A549 (cell line): ENCODE data around the gene TP53BP2. TPM values are rescaled to one million over a fixed set of nuclear protein-coding genes. Genes with fewer than 3 reads are reported as not detected.

Source experiments
- ATAC-seq, 2 experiments: fragments of 200-7000 bp in 1 of 2; fragments of >200 bp in 1 of 2; cut with Nextera tagmentation in 1 of 2; cut with Tn5 transposase in 1 of 2; 3 replicates each; pipeline versions ENCODE4 v1.8.0 to v1.9.1; 2018 to 2020; ENCODE audit warnings: mild to moderate bottlenecking in 1 of 2, moderate library complexity in 1 of 2
- CTCF ChIA-PET: fragments of 300-600 bp; sonication (Branson Sonifier 250); formaldehyde crosslinking; extraction: SDS; loops from one replicate; lab custom pipeline; 2021; ENCODE audit warnings: antibody characterized with exemption, inconsistent platforms; lab: Yijun Ruan, JAX
- POLR2A ChIA-PET: fragments of 350-600 bp; formaldehyde crosslinking; extraction: SDS; loops from one replicate; lab custom pipeline; 2021; ENCODE audit warnings: antibody characterized with exemption, inconsistent platforms; lab: Yijun Ruan, JAX
- DNase-seq, 2 experiments: peaks; one replicate each; pipeline versions ENCODE4 v3.0.0 to v3.0.0-alpha.2; 2011 to 2016; ENCODE audit warnings: low read depth in 1 of 2, low spot score in 1 of 2
- FAIRE-seq: peaks from 2 replicates; lab custom pipeline; 2011; peaks lifted over from hg19 to GRCh38; lab: Jason Lieb, UNC
- H3K27ac ChIP-seq, 2 experiments: fragments of >200 bp; sonication (Bioruptor Twin); formaldehyde crosslinking; 3 replicates each; pipeline ENCODE4 v1.5.1; 2016 to 2017
- H3K4me1 ChIP-seq: fragments of >200 bp; sonication (Bioruptor Twin); formaldehyde crosslinking; 3 replicates; pipeline ENCODE4 v1.6.1; 2016
- H3K4me2 ChIP-seq: fragments of >200 bp; sonication (Bioruptor Twin); formaldehyde crosslinking; 3 replicates; pipeline ENCODE4 v1.6.1; 2016
- H3K4me3 ChIP-seq: fragments of >200 bp; sonication (Bioruptor Twin); formaldehyde crosslinking; 3 replicates; pipeline ENCODE4 v1.5.1; 2016
- H3K9me3 ChIP-seq: fragments of >200 bp; sonication (Bioruptor Twin); formaldehyde crosslinking; 3 replicates; pipeline ENCODE4 v1.6.1; 2016
- CBX2 ChIP-seq: fragments of 200-600 bp; sonication (generic); IDR thresholded peaks from 2 replicates; pipeline ENCODE4 v1.6.1; 2016; ENCODE audit warnings: low read depth, mild to moderate bottlenecking, borderline replicate concordance
- CHD2 ChIP-seq: fragments of 150-350 bp; IDR thresholded peaks from 2 replicates; pipeline ENCODE4 v1.6.1; 2014; ENCODE audit warnings: low read length; ENCODE audit not compliant: partially characterized antibody
- FOSL2 ChIP-seq, 2 experiments: fragments of 450-650 bp in 1 of 2; fragments of >200 bp in 1 of 2; sonication (Bioruptor Twin) in 1 of 2; formaldehyde crosslinking; IDR thresholded peaks; 2 replicates each; pipeline versions ENCODE4 v1.5.0 to v1.6.1; 2016 to 2020; ENCODE audit warnings: mild to moderate bottlenecking in 1 of 2, moderate library complexity in 1 of 2
- FOXS1 ChIP-seq: fragments of 250-450 bp; sonication (Bioruptor Pico); IDR thresholded peaks from 2 replicates; pipeline ENCODE4 v1.5.0; 2020; ENCODE audit warnings: mild to moderate bottlenecking, moderate library complexity
- GATA3 ChIP-seq: IDR thresholded peaks from 2 replicates; pipeline ENCODE4 v1.6.1; 2012; ENCODE audit warnings: borderline replicate concordance
- MAZ ChIP-seq: fragments of 150-350 bp; IDR thresholded peaks from 2 replicates; pipeline ENCODE4 v1.6.1; 2014; ENCODE audit warnings: antibody characterized with exemption, low read depth, low read length, borderline replicate concordance
- NPAS2 ChIP-seq: fragments of 250-450 bp; sonication (Bioruptor Pico); IDR thresholded peaks from 2 replicates; pipeline ENCODE4 v1.8.0; 2022; ENCODE audit warnings: mild to moderate bottlenecking, moderate library complexity, borderline replicate concordance
- NR3C1 ChIP-seq: fragments of >200 bp; sonication (Bioruptor Twin); formaldehyde crosslinking; IDR thresholded peaks from 3 replicates; pipeline ENCODE4 v1.6.1; 2017
- POLR2A ChIP-seq: IDR thresholded peaks from 2 replicates; pipeline ENCODE4 v1.6.1; 2012; ENCODE audit warnings: mild to moderate bottlenecking, low read length
- SMC3 ChIP-seq: fragments of >200 bp; sonication (Bioruptor Twin); formaldehyde crosslinking; IDR thresholded peaks from 3 replicates; pipeline ENCODE4 v1.6.1; 2018; ENCODE audit warnings: inconsistent platforms
- TFCP2L1 ChIP-seq: fragments of 250-450 bp; sonication (Bioruptor Pico); IDR thresholded peaks from 2 replicates; pipeline ENCODE4 v1.5.0; 2021; ENCODE audit warnings: mild to moderate bottlenecking
- USF2 ChIP-seq: fragments of 450-650 bp; IDR thresholded peaks from 2 replicates; pipeline ENCODE4 v1.6.1; 2014; ENCODE audit warnings: antibody characterized with exemption
- ZFP36 ChIP-seq: fragments of 450-650 bp; IDR thresholded peaks from 2 replicates; pipeline ENCODE4 v1.6.1; 2014; ENCODE audit warnings: borderline replicate concordance; ENCODE audit not compliant: partially characterized antibody
- WGBS: methylation state at CpG from one replicate; pipeline ENCODE4 v1.1.6; 2017; ENCODE audit errors: missing lambda C conversion rate; 5-methylcytosine and 5-hydroxymethylcytosine counted together
- polyA plus RNA-seq, 4 experiments: library from polyadenylated mRNA; depleted of rRNA in 3 of 4; stranded (reverse); fragments of >200 nt; fragmentation: RNase III in 1 of 4; extraction: RNeasy Plus Mini Kit Qiagen cat#74134 plus additional on column Dnase treatment in 1 of 4; gene quantifications; 2 replicates in 3 of 4; 3 replicates in 1 of 4; pipeline ENCODE4 v1.2.3, GENCODE V29; 2011 to 2017
- TF ChIP-seq, protein P1 (sequence below): fragments of >200 bp; sonication (Bioruptor Twin); formaldehyde crosslinking; IDR thresholded peaks from 2 replicates; pipeline ENCODE4 v1.6.1; 2016
- TF ChIP-seq, protein P2 (sequence below): fragments of >200 bp; sonication (Bioruptor Twin); formaldehyde crosslinking; IDR thresholded peaks from 3 replicates; pipeline ENCODE4 v1.6.1; 2016
- TF ChIP-seq, protein P3 (sequence below): fragments of 250-450 bp; sonication (Bioruptor Pico); IDR thresholded peaks from 2 replicates; pipeline ENCODE4 v1.5.0; 2021; ENCODE audit warnings: mild to moderate bottlenecking, moderate library complexity, borderline replicate concordance
- TF ChIP-seq, protein P4 (sequence below): fragments of >200 bp; sonication (Bioruptor Twin); formaldehyde crosslinking; IDR thresholded peaks from 3 replicates; pipeline ENCODE4 v1.5.1; 2016
- TF ChIP-seq, protein P5 (sequence below): IDR thresholded peaks from 2 replicates; pipeline ENCODE4 v1.6.1; 2012

Gene TP53BP2
- polyA plus RNA-seq, 2 of the 4 experiments (the other 2 are of a cell fraction), result 14.0 to 33.5 TPM

- FAIRE-seq (no peak), DNase-seq (no peak), ATAC-seq (peak in 1 of 2 experiments; percentile 22; a peak in 3 of 6 replicates)
- no peak overlapping the region for H3K4me3 ChIP-seq
- ChIA-PET CTCF (interaction anchor here (0.7 to 10.1 kb wide), 9 partner anchors 8 to 43 kb away, joined by 3 to 100 read pairs (median 4); partner anchors contain the start of gene CAPN2), POLR2A (no interaction called here)
- H3K4me2 ChIP-seq, result peak overlapping the region; percentile 39
- H3K27ac ChIP-seq, result peak overlapping the region; percentile 66 to 68; a peak in 4 of 6 replicates
- peaks cover 84% of the 10 kb centered on the region for H3K4me1 ChIP-seq
- 78% methylated on average over 14 of the region's 14 CpGs for WGBS
- TF ChIP-seq FOXS1 (CRISPR knock-in tag), result no peak
- TF ChIP-seq SMC3, result no peak
- TF ChIP-seq, protein P1, sequence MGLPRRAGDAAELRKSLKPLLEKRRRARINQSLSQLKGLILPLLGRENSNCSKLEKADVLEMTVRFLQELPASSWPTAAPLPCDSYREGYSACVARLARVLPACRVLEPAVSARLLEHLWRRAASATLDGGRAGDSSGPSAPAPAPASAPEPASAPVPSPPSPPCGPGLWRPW, result no peak
- TF ChIP-seq USF2, result no peak
- no peak for TF ChIP-seq GATA3
- TF ChIP-seq CBX2, result no peak
- TF ChIP-seq POLR2A, result no peak
- TF ChIP-seq, protein P2, sequence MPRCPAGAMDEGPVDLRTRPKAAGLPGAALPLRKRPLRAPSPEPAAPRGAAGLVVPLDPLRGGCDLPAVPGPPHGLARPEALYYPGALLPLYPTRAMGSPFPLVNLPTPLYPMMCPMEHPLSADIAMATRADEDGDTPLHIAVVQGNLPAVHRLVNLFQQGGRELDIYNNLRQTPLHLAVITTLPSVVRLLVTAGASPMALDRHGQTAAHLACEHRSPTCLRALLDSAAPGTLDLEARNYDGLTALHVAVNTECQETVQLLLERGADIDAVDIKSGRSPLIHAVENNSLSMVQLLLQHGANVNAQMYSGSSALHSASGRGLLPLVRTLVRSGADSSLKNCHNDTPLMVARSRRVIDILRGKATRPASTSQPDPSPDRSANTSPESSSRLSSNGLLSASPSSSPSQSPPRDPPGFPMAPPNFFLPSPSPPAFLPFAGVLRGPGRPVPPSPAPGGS, result no peak
- TF ChIP-seq FOSL2 (IDR thresholded peaks at IDR 0.05), result no peak
- TF ChIP-seq FOSL2 (CRISPR knock-in tag; IDR thresholded peaks at IDR 0.05), result no peak
- TF ChIP-seq TFCP2L1 (CRISPR knock-in tag), result no peak
- no peak for TF ChIP-seq NPAS2
- no peak for TF ChIP-seq CHD2
- TF ChIP-seq, protein P3, sequence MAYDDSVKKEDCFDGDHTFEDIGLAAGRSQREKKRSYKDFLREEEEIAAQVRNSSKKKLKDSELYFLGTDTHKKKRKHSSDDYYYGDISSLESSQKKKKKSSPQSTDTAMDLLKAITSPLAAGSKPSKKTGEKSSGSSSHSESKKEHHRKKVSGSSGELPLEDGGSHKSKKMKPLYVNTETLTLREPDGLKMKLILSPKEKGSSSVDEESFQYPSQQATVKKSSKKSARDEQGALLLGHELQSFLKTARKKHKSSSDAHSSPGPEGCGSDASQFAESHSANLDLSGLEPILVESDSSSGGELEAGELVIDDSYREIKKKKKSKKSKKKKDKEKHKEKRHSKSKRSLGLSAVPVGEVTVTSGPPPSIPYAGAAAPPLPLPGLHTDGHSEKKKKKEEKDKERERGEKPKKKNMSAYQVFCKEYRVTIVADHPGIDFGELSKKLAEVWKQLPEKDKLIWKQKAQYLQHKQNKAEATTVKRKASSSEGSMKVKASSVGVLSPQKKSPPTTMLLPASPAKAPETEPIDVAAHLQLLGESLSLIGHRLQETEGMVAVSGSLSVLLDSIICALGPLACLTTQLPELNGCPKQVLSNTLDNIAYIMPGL (CRISPR knock-in tag), result no peak
- TF ChIP-seq, protein P4, sequence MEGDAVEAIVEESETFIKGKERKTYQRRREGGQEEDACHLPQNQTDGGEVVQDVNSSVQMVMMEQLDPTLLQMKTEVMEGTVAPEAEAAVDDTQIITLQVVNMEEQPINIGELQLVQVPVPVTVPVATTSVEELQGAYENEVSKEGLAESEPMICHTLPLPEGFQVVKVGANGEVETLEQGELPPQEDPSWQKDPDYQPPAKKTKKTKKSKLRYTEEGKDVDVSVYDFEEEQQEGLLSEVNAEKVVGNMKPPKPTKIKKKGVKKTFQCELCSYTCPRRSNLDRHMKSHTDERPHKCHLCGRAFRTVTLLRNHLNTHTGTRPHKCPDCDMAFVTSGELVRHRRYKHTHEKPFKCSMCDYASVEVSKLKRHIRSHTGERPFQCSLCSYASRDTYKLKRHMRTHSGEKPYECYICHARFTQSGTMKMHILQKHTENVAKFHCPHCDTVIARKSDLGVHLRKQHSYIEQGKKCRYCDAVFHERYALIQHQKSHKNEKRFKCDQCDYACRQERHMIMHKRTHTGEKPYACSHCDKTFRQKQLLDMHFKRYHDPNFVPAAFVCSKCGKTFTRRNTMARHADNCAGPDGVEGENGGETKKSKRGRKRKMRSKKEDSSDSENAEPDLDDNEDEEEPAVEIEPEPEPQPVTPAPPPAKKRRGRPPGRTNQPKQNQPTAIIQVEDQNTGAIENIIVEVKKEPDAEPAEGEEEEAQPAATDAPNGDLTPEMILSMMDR, result no peak
- no peak for TF ChIP-seq ZFP36
- TF ChIP-seq, protein P5, sequence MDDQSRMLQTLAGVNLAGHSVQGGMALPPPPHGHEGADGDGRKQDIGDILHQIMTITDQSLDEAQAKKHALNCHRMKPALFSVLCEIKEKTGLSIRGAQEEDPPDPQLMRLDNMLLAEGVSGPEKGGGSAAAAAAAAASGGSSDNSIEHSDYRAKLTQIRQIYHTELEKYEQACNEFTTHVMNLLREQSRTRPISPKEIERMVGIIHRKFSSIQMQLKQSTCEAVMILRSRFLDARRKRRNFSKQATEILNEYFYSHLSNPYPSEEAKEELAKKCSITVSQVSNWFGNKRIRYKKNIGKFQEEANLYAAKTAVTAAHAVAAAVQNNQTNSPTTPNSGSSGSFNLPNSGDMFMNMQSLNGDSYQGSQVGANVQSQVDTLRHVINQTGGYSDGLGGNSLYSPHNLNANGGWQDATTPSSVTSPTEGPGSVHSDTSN, result no peak
- no peak for TF ChIP-seq MAZ
- no peak for TF ChIP-seq NR3C1
- TF ChIP-seq, all 56 proteins: peak for 0
- H3K9me3 ChIP-seq, result no peaks in the 10 kb centered on the region
Observed at GRCh38 chr1:223738465-223739365, 107.0 kb downstream of the TP53BP2 start.
